Middle frontal gyrus (tissue), 1 donor: ENCODE measurements around the gene TRAP1.
A peak's percentile ranks its signal among the peaks of the same experiment; 100 is the strongest.

Experiments used
- DNase-seq: peaks from one replicate; pipeline ENCODE4 v3.0.0-alpha.2; 2015; ENCODE audit warnings: low spot score; ENCODE audit errors: extremely low spot score

TRAP1 gene

DNA sequence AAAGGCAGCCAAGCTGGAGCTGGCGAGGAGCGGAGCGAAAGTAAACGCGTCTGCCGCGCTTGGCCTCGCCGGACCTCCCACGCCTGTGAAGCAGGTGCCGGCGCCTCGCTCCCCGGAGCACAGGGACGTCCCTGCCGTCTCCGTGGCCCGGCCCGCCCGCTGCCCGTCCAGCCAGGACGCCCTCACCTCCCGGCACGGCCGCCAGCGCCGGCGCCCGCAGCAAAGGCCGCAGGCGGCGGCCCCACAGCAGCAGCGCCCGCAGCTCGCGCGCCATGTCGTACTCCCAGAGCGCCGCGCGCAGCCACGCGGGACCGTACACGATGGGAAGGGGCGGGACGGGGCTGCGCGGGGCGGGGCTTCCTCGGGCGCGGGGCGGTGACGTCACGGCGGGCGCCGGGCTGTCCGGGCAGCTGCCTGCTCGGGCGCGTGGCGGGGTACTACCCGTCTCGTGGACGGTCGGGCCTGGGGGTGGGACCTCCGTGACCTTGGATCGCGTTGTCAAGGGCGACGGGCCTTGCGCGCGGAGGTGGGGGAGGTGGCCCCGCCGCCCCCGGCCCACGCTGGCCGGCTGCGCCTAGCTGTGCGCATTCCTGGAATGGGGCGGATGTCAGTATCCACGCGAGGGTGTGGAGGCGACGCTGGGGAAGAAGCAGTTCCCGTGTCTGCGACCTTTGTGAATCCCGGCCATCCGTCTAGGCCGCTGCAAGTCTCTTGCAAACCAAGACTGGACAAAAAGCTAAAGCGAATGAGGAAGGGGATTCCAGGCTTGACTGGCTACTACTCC lies at the start of gene TRAP1:
TSS of gene TRAP1 (minus strand) at position 290 of the 784 bp plus-strand sequence. CDS start at position 274, 16 bp downstream.
- DNase-seq = peak; percentile 77

- DNase-seq = no peak
Measured at GRCh38 chr16:3766177-3766576, 48.9 kb upstream of the TRAP1 start.

- no peak for DNase-seq
Measured at GRCh38 chr16:3764409-3764808, 47.1 kb upstream of the TRAP1 start.

DNA sequence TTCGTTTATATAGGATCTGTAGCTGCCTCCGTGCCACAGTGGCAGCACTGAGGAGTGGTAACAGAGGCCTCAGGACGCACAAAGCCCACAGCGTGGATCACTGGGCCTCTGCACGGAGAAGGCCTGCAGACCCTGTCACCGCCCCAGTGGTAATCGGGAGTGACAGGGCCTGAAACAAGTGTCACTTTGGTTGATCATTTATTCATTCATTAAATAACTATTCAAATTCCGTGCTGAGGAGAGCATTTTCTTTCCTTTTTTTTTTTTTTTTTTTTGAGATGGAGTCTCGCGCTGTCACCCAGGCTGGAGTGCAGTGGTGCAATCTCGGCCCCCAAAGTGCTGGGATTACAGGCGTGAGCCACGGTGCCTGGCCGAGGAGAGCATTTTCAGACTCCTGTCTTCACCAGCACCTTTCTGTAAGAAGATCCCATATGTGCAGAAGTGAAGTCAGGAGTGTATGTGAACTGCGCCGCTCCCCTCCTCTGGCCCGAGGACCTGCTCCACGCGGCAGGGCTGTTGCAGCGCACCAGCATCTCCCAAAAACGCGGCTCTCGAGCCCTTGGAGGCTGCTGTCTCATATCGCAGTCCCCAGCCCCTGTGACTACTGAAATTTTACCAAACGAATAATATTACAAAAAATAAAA lies 44.9 kb upstream of the TRAP1 start:
- no peak for DNase-seq

- DNase-seq = no peak
Measured at GRCh38 chr16:3761375-3762106, 44.2 kb upstream of the TRAP1 start.

DNA sequence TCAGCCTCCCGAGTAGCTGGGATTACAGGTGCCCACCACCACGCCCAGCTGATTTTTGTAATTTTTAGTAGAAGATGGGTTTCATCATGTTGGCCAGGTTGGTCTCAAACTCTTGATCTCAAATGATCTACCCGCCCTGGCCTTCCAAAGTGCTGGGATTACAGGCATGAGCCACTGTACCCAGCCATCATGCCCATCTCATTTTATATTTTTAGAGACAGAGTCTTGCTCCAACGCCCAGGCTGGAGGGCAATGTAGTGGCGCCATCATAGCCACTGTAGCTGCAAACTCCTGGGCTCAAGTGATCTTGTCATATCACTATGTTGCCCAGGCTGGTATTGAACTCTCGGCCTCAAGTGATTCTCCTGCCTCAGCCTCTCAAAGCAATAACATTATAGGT lies 43.2 kb upstream of the TRAP1 start:
- no peak for DNase-seq

DNA sequence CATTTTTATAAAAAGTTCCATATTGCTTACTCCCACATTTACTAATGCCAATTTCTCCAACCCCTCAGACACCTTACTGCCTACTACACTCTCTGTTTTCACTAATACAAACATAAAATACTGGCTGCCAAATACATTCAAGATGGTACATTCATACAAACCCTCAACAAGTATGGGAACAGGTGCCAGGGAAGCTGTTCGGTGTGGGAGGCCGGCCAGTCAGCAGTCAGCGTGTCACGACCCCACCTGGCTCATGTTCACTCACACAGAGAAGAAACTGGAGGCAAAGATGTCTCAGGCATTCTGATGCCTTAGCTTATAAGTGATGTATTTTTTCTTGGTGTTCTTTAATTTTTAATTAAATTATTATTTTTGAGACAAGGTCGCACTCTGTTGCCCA lies 42.4 kb upstream of the TRAP1 start:
- DNase-seq = no peak

GRCh38 chr16:3756113-3756512 lies 38.8 kb upstream of the TRAP1 start:
- no peak for DNase-seq

DNA sequence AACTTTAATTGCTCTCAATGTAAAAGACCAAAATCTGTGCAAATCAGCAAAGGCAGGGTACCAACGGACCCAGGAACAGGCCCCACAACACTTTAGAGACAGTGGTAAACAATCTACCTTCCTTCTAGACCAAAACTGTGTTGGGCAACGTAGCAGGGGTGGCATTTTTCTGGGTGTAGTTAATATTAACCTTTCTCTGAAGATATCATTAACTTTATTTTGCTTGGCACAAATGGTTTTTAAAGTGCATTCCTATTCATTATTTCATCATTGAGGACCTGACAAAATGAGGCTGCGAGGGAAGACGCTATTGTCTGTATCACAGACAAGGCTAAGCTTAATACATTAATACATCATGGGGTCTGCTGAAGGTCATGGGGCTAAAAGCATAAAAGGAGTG lies 37.9 kb upstream of the TRAP1 start:
- DNase-seq = no peak

DNA sequence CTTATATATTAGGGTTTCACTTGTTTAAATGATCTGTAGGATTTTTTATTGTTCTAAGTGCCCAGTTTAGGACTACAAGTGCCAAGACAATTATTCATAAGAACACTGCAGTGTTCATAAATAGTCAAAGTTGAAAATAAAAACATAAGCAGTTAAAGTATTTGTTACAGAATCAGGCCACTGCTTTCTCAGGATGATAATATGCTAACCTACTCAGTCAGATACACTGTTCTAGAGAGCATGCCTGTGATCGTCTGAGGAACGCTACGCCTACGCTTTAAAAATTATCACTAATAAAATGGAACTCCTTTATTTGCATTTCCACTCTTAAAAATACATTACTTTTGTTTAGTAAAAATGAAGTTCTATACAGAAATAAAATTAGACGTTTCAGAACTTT lies 37.4 kb upstream of the TRAP1 start:
- no peak for DNase-seq

- no peak for DNase-seq
Measured at GRCh38 chr16:3754081-3754703, 36.9 kb upstream of the TRAP1 start.

GRCh38 chr16:3752984-3753383 lies 35.7 kb upstream of the TRAP1 start:
- DNase-seq = no peak

DNA sequence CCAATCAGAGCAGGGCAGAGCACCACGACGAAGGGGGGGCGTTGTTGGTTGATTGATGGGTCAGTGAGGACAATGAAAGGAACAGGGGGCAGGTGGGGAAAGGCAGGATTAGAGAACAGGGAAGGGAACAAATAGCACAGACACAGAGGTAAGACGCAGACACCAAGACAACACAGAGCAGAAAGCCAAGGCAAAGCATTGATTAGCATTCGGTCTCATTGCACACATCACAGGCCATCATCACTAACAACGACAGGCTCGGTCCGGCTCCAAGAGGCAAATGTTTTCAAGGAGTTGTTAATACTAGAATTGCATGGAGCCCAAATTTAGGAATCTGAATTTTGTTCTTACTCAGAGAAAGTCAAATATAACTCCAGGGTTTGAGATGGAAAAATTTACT lies 34.6 kb upstream of the TRAP1 start:
- no peak for DNase-seq

- no peak for DNase-seq
Measured at GRCh38 chr16:3748307-3748706, 31.0 kb upstream of the TRAP1 start.

DNA sequence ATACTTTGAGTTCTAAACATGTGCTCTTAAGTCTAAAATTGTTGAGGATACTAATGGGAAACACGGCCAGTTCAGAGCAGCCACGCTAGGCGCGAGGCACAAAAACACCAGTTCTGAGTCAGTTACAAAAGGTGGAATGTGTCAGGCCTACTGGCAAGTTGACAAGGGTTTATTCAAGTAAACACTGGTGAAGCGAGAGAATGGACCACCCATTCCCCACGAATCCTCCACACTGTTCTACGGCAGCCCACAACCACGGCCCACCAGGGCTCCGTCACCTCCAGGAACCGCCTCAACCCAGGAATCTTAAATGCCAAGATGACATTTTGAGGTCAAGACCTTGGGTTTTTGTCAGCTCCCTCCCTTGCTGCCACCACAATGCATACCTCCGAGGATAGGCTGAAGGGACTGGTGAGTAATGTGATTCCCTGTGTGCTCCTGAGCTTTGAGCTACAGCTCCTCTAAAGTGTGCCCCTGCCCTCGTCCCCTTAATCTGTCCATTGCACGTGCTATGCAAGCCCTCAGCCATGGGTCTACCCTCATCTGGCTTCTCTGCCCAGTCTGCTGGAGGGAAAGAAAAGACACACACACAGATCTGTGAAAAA lies 28.5 kb upstream of the TRAP1 start:
- no peak for DNase-seq

DNA sequence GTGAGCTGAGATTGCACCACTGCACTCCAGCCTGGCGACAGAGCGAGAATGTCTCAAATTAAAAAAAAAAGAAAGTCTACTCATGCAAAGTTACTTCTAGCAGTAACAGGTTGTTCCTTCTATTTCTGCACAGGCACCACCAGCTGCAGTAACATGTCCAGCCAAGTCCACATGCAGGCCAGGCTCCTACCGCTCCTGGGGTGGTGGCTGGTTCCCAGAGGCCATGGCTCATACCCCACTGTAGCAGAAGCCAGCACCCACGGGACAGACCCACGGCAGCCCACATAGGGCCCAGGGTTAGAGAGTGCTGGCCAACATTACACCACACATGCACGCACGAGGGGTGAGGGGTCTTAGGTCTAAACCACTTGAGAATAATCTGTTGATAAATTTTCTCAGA lies 26.7 kb upstream of the TRAP1 start:
- no peak for DNase-seq

GRCh38 chr16:3740934-3741333 lies 23.6 kb upstream of the TRAP1 start:
- no peak for DNase-seq

- DNase-seq = no peak
Measured at GRCh38 chr16:3740186-3740585, 22.9 kb upstream of the TRAP1 start.

DNA sequence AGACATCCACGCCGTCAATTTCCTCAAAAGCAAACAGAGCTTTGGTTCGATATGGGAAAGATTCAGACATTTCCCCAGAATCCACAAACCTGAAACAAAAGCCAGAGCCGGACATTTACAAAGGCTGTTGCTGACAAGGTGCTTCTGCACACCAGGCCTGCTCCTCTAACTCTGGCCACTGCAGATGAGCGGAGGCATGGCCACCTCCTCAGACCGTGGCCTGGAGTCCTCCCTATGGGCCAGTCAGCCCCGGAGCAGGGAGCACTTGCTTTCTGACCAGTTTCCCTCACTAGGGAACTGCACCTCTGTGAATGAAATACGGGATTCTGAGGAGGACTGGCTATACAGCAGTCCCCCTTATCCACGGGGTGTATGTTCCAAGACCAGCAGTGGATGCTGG lies 22.3 kb upstream of the TRAP1 start:
- no peak for DNase-seq

- no peak for DNase-seq
Measured at GRCh38 chr16:3738541-3738940, 21.2 kb upstream of the TRAP1 start.

DNA sequence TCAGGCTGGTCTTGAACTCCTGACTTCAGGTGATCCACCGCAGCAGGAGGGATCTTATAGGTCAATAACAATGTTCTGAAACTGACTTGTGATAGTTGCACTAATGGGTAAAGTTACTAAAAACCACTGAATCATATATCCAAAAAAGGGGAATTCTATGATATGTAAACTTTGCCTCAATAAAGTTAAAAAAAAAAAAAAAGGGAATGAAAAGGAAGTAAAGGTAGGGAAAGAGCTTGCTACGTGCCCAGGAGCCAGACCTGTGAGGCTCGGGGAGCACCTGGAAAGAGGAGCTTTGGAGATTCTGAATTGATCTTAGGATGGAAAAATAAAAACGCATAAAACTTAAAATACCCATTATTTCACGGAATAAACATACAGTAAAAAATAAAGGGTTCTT lies 20.8 kb upstream of the TRAP1 start:
- no peak for DNase-seq

- no peak for DNase-seq
Measured at GRCh38 chr16:3737181-3737580, 19.9 kb upstream of the TRAP1 start.
